Erythroblast (primary cell): ENCODE results near the gene SMAD6.

ENCODE experiments used
- GATA1 ChIP-seq: IDR thresholded peaks from 2 replicates; pipeline ENCODE4 v1.6.1; 2011; ENCODE audit warnings: low read depth, mild to moderate bottlenecking, control low read depth, low read length, moderate library complexity
- POLR2A ChIP-seq: IDR thresholded peaks from 2 replicates; pipeline ENCODE4 v1.6.1; 2011; ENCODE audit warnings: mild to moderate bottlenecking, low read length

DNA sequence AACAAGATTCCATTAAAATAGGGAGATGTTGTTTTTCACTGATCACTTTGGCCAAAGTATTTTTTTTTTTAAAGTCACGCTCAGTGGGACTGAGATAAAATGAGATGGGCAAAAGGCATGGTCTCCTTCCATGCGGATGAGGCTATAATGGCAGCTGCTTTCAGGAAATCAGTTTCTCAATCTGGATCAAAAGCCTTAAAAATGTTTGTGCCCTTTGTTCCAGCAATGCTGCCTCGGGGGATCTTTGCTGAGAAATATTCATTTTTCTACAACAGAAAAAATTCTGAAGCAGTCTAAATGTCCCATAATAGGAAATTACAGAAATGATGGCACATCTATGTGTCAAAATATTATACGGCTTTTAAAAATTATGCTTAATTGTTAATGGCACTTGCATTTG is 97.2 kb downstream of the SMAD6 start:
- TF ChIP-seq POLR2A (no peak), GATA1 (no peak)
